ENCODE data around the gene KIF21A. TPM values are rescaled to one million over a fixed set of nuclear protein-coding genes. Genes with fewer than 3 reads are reported as not detected.
"Not testable (repeated sequence)": the region's sequence is repeated elsewhere in the genome, so short reads cannot be mapped to it uniquely, and the experiment has no call there.

The KIF21A gene
- total and polyA plus RNA-seq, 5 donors from 2014 or later = 1.7 to 10.7 (median 2.1) TPM

GRCh38 chr12:39475136-39475535 is 32.2 kb upstream of the KIF21A start:
- H3K9me3 ChIP-seq (ENCODE audit: control insufficient read depth in 2 of 2, low read length in 2 of 2) = not testable (repeated sequence)

GRCh38 chr12:39467432-39467870 is 24.5 kb upstream of the KIF21A start:
- Histone ChIP-seq H3K27me3 (ENCODE audit: control insufficient read depth, insufficient read depth, low read length) (peaks cover 2% of the 10 kb centered on the region), H3K27ac (ENCODE audit: insufficient read depth, low read length, poor library complexity, severe bottlenecking) (peak overlapping the region; percentile 38), H3K4me1 (ENCODE audit: control insufficient read depth, insufficient read depth, low read length, poor library complexity, severe bottlenecking) (peaks cover 11% of the 10 kb centered on the region), H3K4me3 (ENCODE audit: low read depth, low read length) (peak overlapping the region; percentile 80), H3K36me3 (ENCODE audit: control insufficient read depth, insufficient read depth, low read length) (no peaks in the 10 kb centered on the region), H3K9me3 (ENCODE audit: control insufficient read depth in 2 of 2, low read length in 2 of 2) (no peaks in the 10 kb centered on the region)
- H3K4me3 Mint-ChIP-seq = peak overlapping the region; percentile 1 to 60 (median 28)
- peaks cover 5% of the 10 kb centered on the region for H3K27me3 Mint-ChIP-seq
- peak overlapping the region; percentile 39 to 94 (median 76) for H3K27ac Mint-ChIP-seq
- H3K36me3 Mint-ChIP-seq = no peaks in the 10 kb centered on the region
- H3K9me3 Mint-ChIP-seq = peaks cover 0 to 11% (median 3%) of the 10 kb centered on the region in 7 donors
- ATAC-seq (ENCODE audit: low read depth in 2 of 2) (peak; percentile 45 to 53), DNase-seq (peak in 2 of 3 donors; percentile 29 to 50)
- peaks cover 9 to 25% (median 13%) of the 10 kb centered on the region in 4 donors for H3K4me1 Mint-ChIP-seq

More at GRCh38 chr12:39475136-39475535, 32.2 kb upstream of the KIF21A start:
- H3K36me3 ChIP-seq (ENCODE audit: control insufficient read depth, insufficient read depth, low read length); H3K4me1 Mint-ChIP-seq; H3K27ac ChIP-seq (ENCODE audit: insufficient read depth, low read length, poor library complexity, severe bottlenecking); H3K27ac Mint-ChIP-seq; H3K27me3 ChIP-seq (ENCODE audit: control insufficient read depth, insufficient read depth, low read length); H3K4me3 ChIP-seq (ENCODE audit: low read depth, low read length); ATAC-seq (ENCODE audit: low read depth in 2 of 2); H3K4me3 Mint-ChIP-seq; DNase-seq; H3K27me3 Mint-ChIP-seq; H3K4me1 ChIP-seq (ENCODE audit: control insufficient read depth, insufficient read depth, low read length, poor library complexity, severe bottlenecking): not testable (repeated sequence)
- H3K9me3 Mint-ChIP-seq = peaks cover 0 to 20% (median 3%) of the 10 kb centered on the region in 7 donors
- peaks cover 17% of the 10 kb centered on the region for H3K36me3 Mint-ChIP-seq

- Mint-ChIP-seq H3K27ac (peak overlapping the region in 1 of 3 donors; percentile 32), H3K36me3 (no peaks in the 10 kb centered on the region), H3K4me1 (peaks cover 9 to 25% (median 13%) of the 10 kb centered on the region in 4 donors), H3K9me3 (peaks cover 0 to 2% (median 0%) of the 10 kb centered on the region in 7 donors), H3K27me3 (peaks cover 5% of the 10 kb centered on the region), H3K4me3 (no peak overlapping the region)
- Histone ChIP-seq H3K36me3 (ENCODE audit: control insufficient read depth, insufficient read depth, low read length) (no peaks in the 10 kb centered on the region), H3K27me3 (ENCODE audit: control insufficient read depth, insufficient read depth, low read length) (peaks cover 2% of the 10 kb centered on the region), H3K4me1 (ENCODE audit: control insufficient read depth, insufficient read depth, low read length, poor library complexity, severe bottlenecking) (peaks cover 11% of the 10 kb centered on the region), H3K9me3 (ENCODE audit: control insufficient read depth in 2 of 2, low read length in 2 of 2) (no peaks in the 10 kb centered on the region), H3K4me3 (ENCODE audit: low read depth, low read length) (no peak overlapping the region), H3K27ac (ENCODE audit: insufficient read depth, low read length, poor library complexity, severe bottlenecking) (no peak overlapping the region)
- DNase-seq (no peak), ATAC-seq (ENCODE audit: low read depth in 2 of 2) (no peak)
Observed at GRCh38 chr12:39464976-39465695, 22.2 kb upstream of the KIF21A start.

- H3K36me3 ChIP-seq (ENCODE audit: control insufficient read depth, insufficient read depth, low read length) = no peaks in the 10 kb centered on the region
- H3K4me3 ChIP-seq (ENCODE audit: low read depth, low read length) = no peak overlapping the region
- no peak for ATAC-seq (ENCODE audit: low read depth in 2 of 2)
- H3K27ac ChIP-seq (ENCODE audit: insufficient read depth, low read length, poor library complexity, severe bottlenecking) = no peak overlapping the region
- Mint-ChIP-seq H3K27me3 (peaks cover 5% of the 10 kb centered on the region), H3K36me3 (no peaks in the 10 kb centered on the region), H3K4me3 (no peak overlapping the region), H3K4me1 (no peaks in the 10 kb centered on the region), H3K27ac (no peak overlapping the region), H3K9me3 (peaks cover 0 to 2% (median 0%) of the 10 kb centered on the region in 7 donors)
- H3K4me1 ChIP-seq (ENCODE audit: control insufficient read depth, insufficient read depth, low read length, poor library complexity, severe bottlenecking) = no peaks in the 10 kb centered on the region
- peaks cover 2% of the 10 kb centered on the region for H3K27me3 ChIP-seq (ENCODE audit: control insufficient read depth, insufficient read depth, low read length)
- DNase-seq = no peak
- no peaks in the 10 kb centered on the region for H3K9me3 ChIP-seq (ENCODE audit: control insufficient read depth in 2 of 2, low read length in 2 of 2)
Observed at GRCh38 chr12:39461059-39461458, 18.1 kb upstream of the KIF21A start.

- Mint-ChIP-seq H3K4me1 (no peaks in the 10 kb centered on the region), H3K9me3 (peaks cover 0 to 2% (median 0%) of the 10 kb centered on the region in 7 donors), H3K27ac (no peak overlapping the region), H3K4me3 (no peak overlapping the region), H3K27me3 (peaks cover 5% of the 10 kb centered on the region), H3K36me3 (peaks cover 3% of the 10 kb centered on the region)
- H3K4me3 ChIP-seq (ENCODE audit: low read depth, low read length) = no peak overlapping the region
- no peaks in the 10 kb centered on the region for H3K36me3 ChIP-seq (ENCODE audit: control insufficient read depth, insufficient read depth, low read length)
- H3K27me3 ChIP-seq (ENCODE audit: control insufficient read depth, insufficient read depth, low read length) = no peaks in the 10 kb centered on the region
- H3K27ac ChIP-seq (ENCODE audit: insufficient read depth, low read length, poor library complexity, severe bottlenecking) = no peak overlapping the region
- ATAC-seq (ENCODE audit: low read depth in 2 of 2) (no peak), DNase-seq (no peak)
- no peaks in the 10 kb centered on the region for H3K4me1 ChIP-seq (ENCODE audit: control insufficient read depth, insufficient read depth, low read length, poor library complexity, severe bottlenecking)
- H3K9me3 ChIP-seq (ENCODE audit: control insufficient read depth in 2 of 2, low read length in 2 of 2) = no peaks in the 10 kb centered on the region
Observed at GRCh38 chr12:39459027-39459434, 16.1 kb upstream of the KIF21A start.

GRCh38 chr12:39451977-39452376 is 9.1 kb upstream of the KIF21A start:
- Mint-ChIP-seq H3K9me3 (no peaks in the 10 kb centered on the region), H3K4me1 (peaks cover 0 to 2% (median 0%) of the 10 kb centered on the region in 4 donors), H3K27ac (no peak overlapping the region), H3K27me3 (peaks cover 8% of the 10 kb centered on the region), H3K4me3 (no peak overlapping the region), H3K36me3 (peaks cover 4% of the 10 kb centered on the region)
- Histone ChIP-seq H3K4me3 (ENCODE audit: low read depth, low read length) (no peak overlapping the region), H3K36me3 (ENCODE audit: control insufficient read depth, insufficient read depth, low read length) (no peaks in the 10 kb centered on the region), H3K27me3 (ENCODE audit: control insufficient read depth, insufficient read depth, low read length) (peaks cover 2% of the 10 kb centered on the region), H3K27ac (ENCODE audit: insufficient read depth, low read length, poor library complexity, severe bottlenecking) (no peak overlapping the region), H3K4me1 (ENCODE audit: control insufficient read depth, insufficient read depth, low read length, poor library complexity, severe bottlenecking) (no peaks in the 10 kb centered on the region), H3K9me3 (ENCODE audit: control insufficient read depth in 2 of 2, low read length in 2 of 2) (no peaks in the 10 kb centered on the region)
- DNase-seq = no peak
- ATAC-seq (ENCODE audit: low read depth in 2 of 2) = no peak

GRCh38 chr12:39448038-39448437 is 5.1 kb upstream of the KIF21A start:
- ATAC-seq (ENCODE audit: low read depth in 2 of 2) (no peak), DNase-seq (no peak)
- H3K9me3 Mint-ChIP-seq = no peaks in the 10 kb centered on the region
- no peak overlapping the region for H3K4me3 ChIP-seq (ENCODE audit: low read depth, low read length)
- no peaks in the 10 kb centered on the region for H3K36me3 ChIP-seq (ENCODE audit: control insufficient read depth, insufficient read depth, low read length)
- H3K27me3 Mint-ChIP-seq = peaks cover 19% of the 10 kb centered on the region
- H3K27ac ChIP-seq (ENCODE audit: insufficient read depth, low read length, poor library complexity, severe bottlenecking) = no peak overlapping the region
- no peaks in the 10 kb centered on the region for H3K36me3 Mint-ChIP-seq
- H3K9me3 ChIP-seq (ENCODE audit: control insufficient read depth in 2 of 2, low read length in 2 of 2) = no peaks in the 10 kb centered on the region
- no peak overlapping the region for H3K4me3 Mint-ChIP-seq
- no peaks in the 10 kb centered on the region for H3K4me1 ChIP-seq (ENCODE audit: control insufficient read depth, insufficient read depth, low read length, poor library complexity, severe bottlenecking)
- H3K27ac Mint-ChIP-seq = no peak overlapping the region
- H3K4me1 Mint-ChIP-seq = peaks cover 0 to 7% (median 4%) of the 10 kb centered on the region in 4 donors
- peaks cover 2% of the 10 kb centered on the region for H3K27me3 ChIP-seq (ENCODE audit: control insufficient read depth, insufficient read depth, low read length)

- H3K4me1 ChIP-seq (ENCODE audit: control insufficient read depth, insufficient read depth, low read length, poor library complexity, severe bottlenecking) = peaks cover 10% of the 10 kb centered on the region
- Mint-ChIP-seq H3K27me3 (peaks cover 19% of the 10 kb centered on the region), H3K27ac (peak overlapping the region; percentile 1 to 88 (median 86)), H3K9me3 (no peaks in the 10 kb centered on the region), H3K4me1 (peaks cover 13 to 25% (median 17%) of the 10 kb centered on the region in 4 donors), H3K36me3 (no peaks in the 10 kb centered on the region), H3K4me3 (peak overlapping the region; percentile 86 to 94 (median 89))
- peaks cover 2% of the 10 kb centered on the region for H3K27me3 ChIP-seq (ENCODE audit: control insufficient read depth, insufficient read depth, low read length)
- DNase-seq (no peak), ATAC-seq (ENCODE audit: low read depth in 2 of 2) (no peak)
- no peak overlapping the region for H3K27ac ChIP-seq (ENCODE audit: insufficient read depth, low read length, poor library complexity, severe bottlenecking)
- no peaks in the 10 kb centered on the region for H3K9me3 ChIP-seq (ENCODE audit: control insufficient read depth in 2 of 2, low read length in 2 of 2)
- no peaks in the 10 kb centered on the region for H3K36me3 ChIP-seq (ENCODE audit: control insufficient read depth, insufficient read depth, low read length)
- peak overlapping the region; percentile 63 for H3K4me3 ChIP-seq (ENCODE audit: low read depth, low read length)
Observed at GRCh38 chr12:39443929-39444209, 949 bp upstream of the KIF21A start.
